K562 (cell line): ENCODE measurements around the gene LCN1. TPM values are rescaled to one million over a fixed set of nuclear protein-coding genes. Genes with fewer than 3 reads are reported as not detected.

Experiments
- ATAC-seq: fragments of 200-7000 bp; cut with Tn5 transposase; 3 replicates; pipeline ENCODE4 v1.9.1; 2020; ENCODE audit warnings: moderate library complexity
- BruUV-seq: library from RNA; stranded (reverse); fragments of 400-500 nt; replicated peaks from 2 replicates; lab custom pipeline; 2021; lab: Mats Ljungman, UMichigan
- CTCF ChIA-PET: fragments of 300-600 bp; formaldehyde crosslinking; extraction: SDS; loops from one replicate; lab custom pipeline; 2021; ENCODE audit warnings: low intra/inter-chr PET ratio; lab: Yijun Ruan, JAX
- POLR2A ChIA-PET: fragments of 300-600, 350-650 bp; sonication (Branson Sonifier 250); formaldehyde crosslinking; extraction: SDS; loops from one replicate; lab custom pipeline; 2021; ENCODE audit warnings: antibody characterized with exemption, inconsistent platforms; lab: Yijun Ruan, JAX
- DNase-seq, 4 experiments: peaks; one replicate each; pipeline versions ENCODE4 v3.0.0 to v3.0.0-alpha.2; 2011 to 2018; ENCODE audit warnings: low spot score in 3 of 4, mixed read lengths in 3 of 4; ENCODE audit errors: extremely low read depth in 1 of 4
- FAIRE-seq: peaks from 2 replicates; lab custom pipeline; 2011; peaks lifted over from hg19 to GRCh38; lab: Jason Lieb, UNC
- H2AFZ ChIP-seq: 2 replicates; pipeline ENCODE4 v1.6.0; 2011; ENCODE audit warnings: low read depth, low read length, control low read depth, inconsistent platforms
- H3K27ac ChIP-seq: fragments of 200-600 bp; 3 replicates; pipeline ENCODE4 v1.8.0; 2011; ENCODE audit warnings: low read depth, mild to moderate bottlenecking, control low read depth, inconsistent platforms, low read length, moderate library complexity, mixed read lengths; ENCODE audit errors: extremely low read depth
- H3K27me3 ChIP-seq, 2 experiments: fragments of 300-600 bp in 1 of 2; 2 replicates in 1 of 2; 3 replicates in 1 of 2; pipeline versions ENCODE4 v1.6.0 to v1.8.0; 2011; ENCODE audit warnings: inconsistent platforms in 2 of 2, low read length in 2 of 2, mild to moderate bottlenecking in 1 of 2, mixed read lengths in 1 of 2, moderate library complexity in 1 of 2; ENCODE audit not compliant: control insufficient read depth in 2 of 2, insufficient read depth in 2 of 2
- H3K36me3 ChIP-seq: fragments of 300-600 bp; 3 replicates; pipeline ENCODE4 v1.8.0; 2011; ENCODE audit warnings: mild to moderate bottlenecking, low read length, inconsistent platforms; ENCODE audit not compliant: control insufficient read depth, insufficient read depth
- H3K4me1 ChIP-seq, 2 experiments: fragments of 200-600 bp in 1 of 2; replicated peaks in 1 of 2; 2 replicates in 1 of 2; 3 replicates in 1 of 2; pipeline versions ENCODE4 v1.5.1 to v1.8.0; 2011; ENCODE audit warnings: inconsistent platforms in 2 of 2, low read length in 2 of 2, mild to moderate bottlenecking in 1 of 2, mixed read lengths in 1 of 2, moderate library complexity in 1 of 2; ENCODE audit not compliant: control insufficient read depth in 2 of 2, insufficient read depth in 2 of 2
- H3K4me2 ChIP-seq: 2 replicates; pipeline ENCODE4 v1.6.1; 2011; ENCODE audit warnings: low read length, control low read depth, inconsistent platforms, mixed read lengths; ENCODE audit not compliant: insufficient read depth
- H3K4me3 ChIP-seq: fragments of 200-600 bp; sonication (generic), shearing (Covaris generic); 2 replicates; pipeline ENCODE4 v1.5.1; 2016; ENCODE audit warnings: control low read depth, inconsistent platforms
- H3K79me2 ChIP-seq: fragments of 200-600 bp; 3 replicates; pipeline ENCODE4 v1.8.0; 2011; ENCODE audit warnings: low read length, inconsistent platforms; ENCODE audit not compliant: control insufficient read depth, insufficient read depth
- H3K9ac ChIP-seq, 2 experiments: 2 replicates each; pipeline versions ENCODE4 v1.6.0 to v1.6.1; 2011; ENCODE audit warnings: low read depth in 2 of 2, low read length in 2 of 2, control low read depth in 1 of 2, inconsistent platforms in 1 of 2, mild to moderate bottlenecking in 1 of 2, mixed read lengths in 1 of 2; ENCODE audit not compliant: insufficient read depth in 1 of 2
- H3K9me1 ChIP-seq: one replicate; pipeline ENCODE4 v1.6.0; 2011; ENCODE audit warnings: inconsistent platforms, mild to moderate bottlenecking, low read length, moderate library complexity; ENCODE audit not compliant: control insufficient read depth, insufficient read depth
- H3K9me3 ChIP-seq: replicated peaks from 2 replicates; pipeline ENCODE4 v1.5.1; 2011; ENCODE audit warnings: low read depth, low read length, inconsistent platforms; ENCODE audit not compliant: control insufficient read depth, insufficient read depth
- H4K20me1 ChIP-seq: replicated peaks from 2 replicates; pipeline ENCODE4 v1.6.1; 2011; ENCODE audit warnings: low read length, inconsistent platforms, mixed read lengths; ENCODE audit not compliant: control insufficient read depth, insufficient read depth
- BRF2 ChIP-seq: IDR thresholded peaks from 3 replicates; pipeline ENCODE4 v1.6.1; 2011; ENCODE audit warnings: borderline replicate concordance, mild to moderate bottlenecking; ENCODE audit not compliant: insufficient read length, insufficient read depth
- EHMT2 ChIP-seq: fragments of 450-650 bp; IDR thresholded peaks from 2 replicates; pipeline ENCODE4 v1.6.1; 2018; ENCODE audit warnings: antibody characterized with exemption
- EWSR1 ChIP-seq: fragments of 450-650 bp; IDR thresholded peaks from 2 replicates; pipeline ENCODE4 v1.6.1; 2018; ENCODE audit warnings: borderline replicate concordance, mild to moderate bottlenecking, low read depth, moderate library complexity; ENCODE audit not compliant: partially characterized antibody
- HMGN3 ChIP-seq: IDR thresholded peaks from 2 replicates; pipeline ENCODE4 v1.6.1; 2011; ENCODE audit warnings: borderline replicate concordance, low read depth, mild to moderate bottlenecking, mixed read lengths, low read length; ENCODE audit not compliant: insufficient read length; ENCODE audit errors: extremely low read depth
- MYNN ChIP-seq, 2 experiments: sonication (generic); formaldehyde crosslinking in 1 of 2; IDR thresholded peaks; 2 replicates each; pipeline versions ENCODE4 v1.5.0 to v1.6.1; 2016 to 2020; ENCODE audit warnings: antibody characterized with exemption in 1 of 2, missing genetic modification reagents in 1 of 2
- NR2C1 ChIP-seq, 2 experiments: fragments of 450-650 bp; IDR thresholded peaks; 2 replicates each; pipeline ENCODE4 v1.6.1; 2017; ENCODE audit warnings: mild to moderate bottlenecking in 2 of 2, antibody characterized with exemption in 1 of 2, inconsistent platforms in 1 of 2, missing compliant biosample characterization in 1 of 2, missing genetic modification characterization in 1 of 2
- PRMT5 ChIP-seq: sonication (generic); formaldehyde crosslinking; IDR thresholded peaks from 2 replicates; pipeline ENCODE4 v1.5.0; 2020; ENCODE audit warnings: missing genetic modification reagents
- SMAD4 ChIP-seq: fragments of 250-450 bp; sonication (Bioruptor Pico); conservative IDR thresholded peaks from 2 replicates; pipeline ENCODE4 v1.8.0; 2021; ENCODE audit warnings: inconsistent platforms, mild to moderate bottlenecking, moderate library complexity
- ZNF124 ChIP-seq: sonication (generic); formaldehyde crosslinking; IDR thresholded peaks from 2 replicates; pipeline ENCODE4 v1.8.1; 2022; ENCODE audit warnings: missing genetic modification reagents
- ZNF592 ChIP-seq: fragments of 450-650 bp; IDR thresholded peaks from 2 replicates; pipeline ENCODE4 v1.6.1; 2017; ENCODE audit warnings: antibody characterized with exemption, mild to moderate bottlenecking
- WGBS: fragments of 100-300 bp; shearing (Covaris generic); methylation state at CpG from one replicate; pipeline ENCODE4 v1.1.6; 2016; ENCODE audit warnings: low coverage, mixed read lengths; ENCODE audit not compliant: insufficient coverage; ENCODE audit errors: missing lambda C conversion rate; 5-methylcytosine and 5-hydroxymethylcytosine counted together
- in situ Hi-C: fragments of 300-500 bp; cut with MboI; formaldehyde crosslinking; loops from 4 replicates; pipeline ENCODE4 v1.15.0; 2018; ENCODE audit warnings: inconsistent platforms, mixed read lengths
- intact Hi-C: fragments of 100-400 bp; cut with micrococcal nuclease; formaldehyde crosslinking; loops from 2 replicates; pipeline ENCODE4 v1.14.2; 2022
- polyA plus RNA-seq, 8 experiments: library from polyadenylated mRNA; depleted of rRNA in 4 of 8; stranded (reverse) in 5 of 8; unstranded in 3 of 8; fragments of >200 nt; fragmentation: Nextera tagmentation in 2 of 8; fragmentation: Illumina TruSeq in 1 of 8; extraction: Ambion mirVana in 2 of 8; extraction: Trizol in 1 of 8; gene quantifications; 2 replicates each; pipeline versions ENCODE4 v1.2.1 to v1.2.3, GENCODE V29; 2011 to 2014; ENCODE audit warnings: inconsistent platforms in 1 of 8, missing spikeins in 1 of 8
- total RNA-seq, 7 experiments: library from RNA; depleted of rRNA in 6 of 7; stranded (reverse); fragments of >200 nt in 6 of 7; fragmentation: Illumina TruSeq in 2 of 7; extraction: Trizol in 2 of 7; gene quantifications; 2 replicates each; pipeline versions ENCODE4 v1.2.1 to v1.2.3, GENCODE V29; 2011 to 2021; ENCODE audit warnings: low replicate concordance in 1 of 7

LCN1 gene
- total and polyA plus RNA-seq, 9 of the 15 experiments (the other 6 are each of a cell fraction or from before 2014, with no cell fraction given) = not detected

- Histone ChIP-seq H3K36me3 (no peaks in the 10 kb centered on the region), H3K4me1 (peaks cover 5 to 26% of the 10 kb centered on the region in 2 experiments; a peak in 3 of 5 replicates), H3K79me2 (no peaks in the 10 kb centered on the region), H4K20me1 (0 out of 2 replicates have a peak, but pooled peaks cover 3% of the 10 kb centered on the region), H3K4me3 (no peak overlapping the region), H3K9me3 (no peaks in the 10 kb centered on the region), H3K27me3 (peaks cover 21 to 62% of the 10 kb centered on the region in 2 experiments; a peak in 4 of 5 replicates), H3K9me1 (no peaks in the 10 kb centered on the region), H3K27ac (no peak overlapping the region), H2AFZ (no peak overlapping the region), H3K9ac (peak overlapping the region in 1 of 2 experiments; percentile 55; a peak in 1 of 4 replicates), H3K4me2 (no peak overlapping the region)
- 12% methylated on average over 18 of the region's 18 CpGs for WGBS
- intact Hi-C loops (no loop called here), in situ Hi-C loops (no loop called here)
- ChIA-PET CTCF (no interaction called here), POLR2A (interaction anchor here (0.6 to 1.0 kb wide), 6 partner anchors 8 to 1209 kb away, joined by 3 to 4 read pairs (median 3); no protein-coding TSS in a partner anchor)
- FAIRE-seq (no peak), ATAC-seq (no peak), DNase-seq (no peak)
- no TSS peak for BruUV-seq
- TF ChIP-seq EWSR1 (no peak), ZNF592 (no peak), HMGN3 (no peak), NR2C1 (IDR thresholded peaks at IDR 0.05) (no peak), NR2C1 (tag; IDR thresholded peaks at IDR 0.05) (no peak), PRMT5 (CRISPR knock-in tag) (no peak), MYNN (IDR thresholded peaks at IDR 0.05) (no peak), MYNN (CRISPR knock-in tag; IDR thresholded peaks at IDR 0.05) (no peak), SMAD4 (CRISPR knock-in tag) (no peak), EHMT2 (no peak), ZNF124 (CRISPR knock-in tag) (no peak), BRF2 (no peak)
These were observed 30.9 kb downstream of the LCN1 start for GRCh38 chr9:135552021-135552697.
